HG02970 (cell line): ENCODE data around the gene CFAP73.

Experiments
- ATAC-seq: cut with Tn5 transposase; IDR thresholded peaks from one replicate; pipeline ENCODE4 v1.9.1; 2021; ENCODE audit warnings: mild to moderate bottlenecking, moderate library complexity, moderate number of reproducible peaks; ENCODE audit not compliant: unreplicated experiment, low FRiP score

The CFAP73 gene

DNA sequence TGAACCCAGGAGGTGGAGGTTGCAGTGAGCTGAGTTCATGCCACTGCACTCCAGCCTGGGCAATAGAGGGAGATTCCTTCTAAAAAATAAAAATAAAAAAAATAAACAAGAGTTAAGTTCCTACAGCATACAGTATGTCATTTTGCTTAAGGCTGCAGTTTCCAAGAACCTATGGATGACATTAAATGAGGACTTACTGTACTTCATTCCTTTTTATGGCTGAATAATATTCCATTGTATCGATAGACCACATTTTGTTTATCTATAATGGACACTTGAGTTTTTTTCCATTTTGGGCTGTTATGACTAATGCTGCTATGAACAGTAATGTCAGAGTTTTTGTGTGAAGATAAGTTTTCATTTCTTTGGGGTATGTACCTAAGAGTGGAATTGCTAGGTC lies 31.4 kb upstream of the CFAP73 start:
- no peak for ATAC-seq

GRCh38 chr12:113119980-113120669 lies 29.4 kb upstream of the CFAP73 start:
- no peak for ATAC-seq

GRCh38 chr12:113120670-113121370 lies 28.7 kb upstream of the CFAP73 start:
- ATAC-seq = no peak

DNA sequence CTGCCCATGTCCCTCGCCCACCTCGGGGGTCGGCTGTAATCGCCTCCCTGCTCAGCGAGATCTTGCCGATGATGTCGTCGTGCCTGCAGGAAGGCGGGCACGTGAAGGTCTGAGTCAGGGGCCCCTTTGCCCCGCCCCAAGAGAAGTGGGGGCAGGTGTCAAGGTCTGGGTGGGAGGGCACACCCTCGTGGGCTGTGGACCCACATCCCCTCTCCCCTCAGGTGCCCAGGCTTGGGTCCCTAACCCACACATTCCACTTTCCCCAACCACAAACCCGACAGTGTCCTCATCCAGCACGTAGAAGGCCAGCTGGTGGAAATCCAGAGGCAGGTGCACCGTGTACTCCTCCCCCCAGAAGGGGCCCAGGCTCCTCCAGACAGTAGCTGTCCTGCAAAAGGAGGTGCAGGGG lies 21.7 kb upstream of the CFAP73 start:
- ATAC-seq = no peak

- no peak for ATAC-seq
Observed at GRCh38 chr12:113128802-113129663, 20.5 kb upstream of the CFAP73 start.

DNA sequence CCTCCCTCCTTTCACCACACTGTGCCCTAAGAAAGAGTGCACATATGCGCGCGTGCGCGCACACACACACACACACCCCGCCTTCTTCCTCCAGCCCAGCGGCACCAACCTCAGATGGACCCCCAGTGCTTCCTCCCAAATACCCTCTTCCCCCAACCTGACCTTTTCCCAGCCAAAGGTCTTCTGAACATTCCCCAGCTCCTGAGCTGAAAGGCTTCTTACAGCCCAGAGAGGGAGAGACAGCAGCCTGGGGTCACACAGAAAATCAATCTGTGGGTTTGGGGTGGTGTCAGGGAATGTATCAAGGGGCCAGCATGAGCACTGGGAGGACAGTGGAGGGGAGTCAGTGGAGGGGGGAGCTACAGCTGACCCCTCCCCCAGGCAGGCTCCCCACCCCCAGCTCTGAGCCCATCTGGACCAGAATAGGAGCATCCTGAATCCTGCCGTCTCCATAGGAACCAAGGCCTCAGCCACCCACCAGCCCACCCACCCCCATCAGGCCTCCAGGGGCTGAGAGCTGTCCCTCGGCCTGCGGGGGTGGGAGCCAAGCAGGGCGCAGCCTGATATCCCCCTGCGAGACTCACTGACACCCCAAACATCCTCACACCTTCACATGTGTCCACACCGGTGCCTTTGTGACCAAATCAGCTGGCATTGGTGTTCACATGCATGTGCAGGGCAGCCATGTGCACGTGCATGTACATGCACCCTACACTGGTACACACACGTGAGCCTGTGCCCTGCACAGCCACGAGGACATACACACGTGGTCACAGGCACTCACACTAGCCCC lies 19.7 kb upstream of the CFAP73 start:
- ATAC-seq = no peak

- no peak for ATAC-seq
Observed at GRCh38 chr12:113130457-113131135, 18.9 kb upstream of the CFAP73 start.

DNA sequence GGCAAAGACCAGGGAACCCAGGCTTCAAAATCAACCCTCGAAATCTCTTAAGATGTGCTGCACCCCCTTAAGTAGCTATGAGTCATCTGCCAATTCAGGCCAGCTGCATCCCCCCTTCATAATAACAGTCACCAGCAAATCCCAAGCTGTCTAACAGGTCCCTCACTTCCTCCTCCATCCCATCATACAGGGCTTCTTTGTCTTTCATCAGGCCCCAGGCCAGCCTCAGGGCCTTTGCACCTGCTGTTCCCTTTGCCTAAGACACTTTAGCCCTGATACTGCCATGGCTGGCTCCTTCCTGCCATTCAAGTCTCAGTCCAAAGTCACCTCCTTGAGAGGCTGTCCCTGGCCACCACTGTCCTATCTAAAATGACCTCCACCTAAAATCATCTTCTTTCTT lies 18.0 kb upstream of the CFAP73 start:
- ATAC-seq = no peak

DNA sequence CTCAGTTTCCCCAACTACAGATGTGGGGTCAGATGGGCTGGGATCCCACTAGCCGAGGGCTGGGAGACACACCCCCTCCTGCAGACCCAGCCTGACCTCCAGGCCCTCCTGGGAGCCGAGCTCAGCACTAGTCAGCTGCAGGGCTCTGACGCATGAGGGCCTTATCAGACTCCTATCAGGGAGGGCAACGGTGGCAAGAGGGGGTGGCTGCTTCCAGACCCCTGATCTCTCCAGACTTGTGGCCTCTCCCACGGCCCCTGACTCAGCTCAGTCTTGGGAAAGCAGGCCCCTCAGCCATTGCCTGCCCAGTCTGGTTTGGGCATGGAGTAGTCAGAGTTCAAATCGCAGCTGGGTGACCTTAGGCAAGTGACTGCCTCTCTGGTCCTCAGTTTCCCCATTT lies 16.5 kb upstream of the CFAP73 start:
- no peak for ATAC-seq

DNA sequence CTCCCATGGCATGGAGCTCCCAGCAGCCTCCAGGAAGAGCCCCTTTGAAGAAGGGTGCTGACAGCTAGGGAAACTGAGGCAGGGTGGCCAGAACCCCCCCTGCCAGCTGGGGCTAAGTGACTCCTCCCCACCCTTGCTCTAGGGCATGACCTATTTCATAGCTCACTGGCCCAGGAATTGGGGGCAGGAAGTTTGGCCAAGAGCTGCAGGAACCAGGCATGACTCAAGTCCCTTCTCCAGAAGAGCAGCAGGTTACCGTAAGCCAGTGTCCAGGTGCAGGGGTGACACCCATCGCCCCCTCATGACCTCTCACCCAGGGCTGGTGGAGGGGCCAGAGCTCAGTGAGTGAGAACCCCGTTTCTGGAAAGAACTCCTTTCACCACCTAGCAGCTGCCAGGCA lies 15.9 kb upstream of the CFAP73 start:
- ATAC-seq = no peak

- no peak for ATAC-seq
Observed at GRCh38 chr12:113134071-113134470, 15.5 kb upstream of the CFAP73 start.

DNA sequence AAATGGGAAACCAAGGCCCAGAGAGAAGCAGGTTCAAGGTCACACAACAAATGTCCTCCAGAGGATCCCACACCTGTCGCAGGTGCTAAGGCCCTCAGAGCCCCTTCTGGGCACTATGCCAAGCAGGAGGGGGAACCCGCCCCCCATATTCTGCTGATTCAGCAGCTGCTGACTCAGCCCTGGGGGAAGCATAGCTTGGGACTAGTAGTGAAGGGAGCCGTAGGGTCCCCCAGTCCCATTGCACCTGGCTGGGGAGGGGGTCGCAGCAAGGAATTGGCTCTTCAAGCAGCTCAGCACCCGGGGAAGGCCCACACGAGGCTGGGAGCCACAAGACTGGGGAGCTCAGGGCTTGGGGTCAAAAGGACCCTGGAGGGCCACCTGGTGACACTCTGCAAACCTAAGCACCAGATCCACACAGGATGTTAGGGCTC lies 15.0 kb upstream of the CFAP73 start:
- no peak for ATAC-seq

DNA sequence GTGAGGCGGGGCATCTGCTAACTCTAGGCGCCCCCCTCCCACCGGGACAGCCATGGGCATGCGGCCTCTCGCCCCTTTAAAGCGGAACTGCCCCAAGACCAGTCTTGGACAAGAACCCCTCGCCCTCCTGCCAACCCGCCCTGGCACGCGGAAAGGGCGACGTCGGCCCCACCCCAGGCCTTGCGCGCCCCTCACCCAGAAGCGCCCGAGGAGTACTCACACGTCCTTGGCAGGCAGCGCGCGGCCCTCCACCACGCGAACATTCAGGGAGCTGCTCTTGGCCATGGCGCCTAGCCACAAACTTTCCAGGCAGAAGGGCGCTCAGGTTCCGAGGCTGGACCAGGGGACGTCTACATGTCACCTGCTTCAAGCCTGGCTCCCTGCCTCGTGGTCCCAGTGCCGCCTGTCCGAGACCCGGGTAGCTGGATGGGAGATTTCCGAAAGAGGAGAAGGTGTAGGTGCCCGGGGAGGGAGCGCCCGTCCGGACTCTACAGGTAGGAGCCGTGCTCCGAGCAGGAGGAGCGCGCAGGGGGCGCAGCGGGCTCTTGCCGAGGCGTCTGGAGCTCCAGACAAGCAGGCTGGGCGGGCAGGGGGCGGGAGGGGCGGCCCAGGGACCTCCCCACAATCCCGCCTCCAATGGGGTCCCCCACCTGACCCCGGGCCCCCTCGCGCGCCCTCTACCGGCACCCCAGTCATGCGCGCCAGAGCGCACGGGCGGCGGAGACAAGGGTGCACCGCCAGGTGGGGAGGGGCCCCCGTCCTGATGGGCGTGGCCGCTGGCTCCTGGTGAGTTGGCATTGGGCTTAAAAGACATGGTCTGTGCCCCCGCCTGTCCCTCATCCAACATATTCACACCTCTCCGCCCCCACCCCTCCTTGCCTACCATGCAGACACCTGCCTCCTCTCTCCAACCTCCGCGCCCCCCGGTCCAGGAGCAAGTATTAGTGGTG lies 14.1 kb upstream of the CFAP73 start, which contains the start of gene RASAL1:
TSS of gene RASAL1 (minus strand) at position 584 of the 950 bp plus-strand sequence. CDS start at position 285, 299 bp downstream.
- no peak for ATAC-seq

DNA sequence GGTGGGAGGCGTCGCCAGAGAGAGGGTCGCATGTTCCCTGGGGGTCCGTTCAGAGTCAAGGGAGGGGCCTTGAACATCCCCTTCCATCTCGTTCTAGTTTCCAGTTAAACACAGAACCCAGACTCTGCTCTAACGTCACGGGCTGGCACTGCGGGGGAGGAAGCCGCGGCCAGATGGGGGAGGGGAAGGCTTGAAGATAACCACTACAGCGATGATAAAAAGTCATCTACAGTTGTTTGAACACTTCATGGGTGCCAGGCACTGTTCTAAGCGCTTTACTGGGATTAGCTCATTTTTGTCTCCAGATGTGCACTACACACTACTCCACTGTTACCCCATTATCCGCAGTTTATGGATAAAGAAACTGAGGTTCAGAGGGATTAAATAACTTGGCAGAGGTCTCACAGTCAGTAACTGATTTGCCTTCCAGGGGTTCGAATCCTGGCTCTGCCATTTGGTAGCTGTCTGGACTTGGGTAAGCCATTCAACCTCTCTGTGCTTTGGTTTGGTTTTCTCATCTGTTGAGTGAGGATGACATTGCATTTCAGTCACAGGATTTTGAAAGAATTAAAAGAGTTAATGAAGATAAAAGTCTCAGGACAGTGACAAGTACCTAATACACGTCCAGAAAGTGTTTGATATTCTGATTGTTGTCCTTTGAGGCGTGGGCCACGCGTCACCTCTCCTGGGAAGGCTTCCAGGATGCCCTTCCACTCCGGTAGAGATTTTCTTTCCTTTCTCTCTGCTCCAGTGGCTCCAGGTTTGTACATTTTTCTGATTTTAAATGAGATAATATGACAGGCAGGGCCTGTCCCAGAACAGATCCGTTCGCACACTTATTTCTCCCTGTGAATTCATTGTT lies 13.2 kb upstream of the CFAP73 start:
- no peak for ATAC-seq

DNA sequence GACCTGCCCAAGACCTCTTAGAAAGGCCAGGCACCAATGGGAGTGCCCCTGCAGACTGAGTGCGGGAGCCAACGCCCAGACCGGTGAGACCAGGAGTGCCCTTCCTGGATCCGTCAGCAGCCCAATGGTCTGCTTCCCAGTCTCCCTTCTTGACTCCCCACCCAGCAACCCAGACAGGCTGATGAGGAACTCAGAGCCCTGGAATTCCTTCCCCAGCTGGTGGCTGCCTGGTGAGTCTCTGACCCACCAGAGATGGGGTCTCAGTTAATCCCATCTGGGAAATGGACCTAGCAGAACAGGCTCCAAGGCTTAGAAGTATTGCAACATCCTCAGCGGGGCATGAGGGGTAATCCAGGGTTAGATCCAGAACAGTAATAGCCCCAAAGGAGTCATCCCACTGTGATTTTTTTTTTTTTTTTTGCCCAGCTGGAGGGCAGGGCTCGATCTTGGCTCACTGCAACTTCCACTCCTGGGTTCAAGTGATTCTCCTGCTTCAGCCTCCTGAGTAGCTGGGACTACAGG lies 12.5 kb upstream of the CFAP73 start:
- no peak for ATAC-seq

DNA sequence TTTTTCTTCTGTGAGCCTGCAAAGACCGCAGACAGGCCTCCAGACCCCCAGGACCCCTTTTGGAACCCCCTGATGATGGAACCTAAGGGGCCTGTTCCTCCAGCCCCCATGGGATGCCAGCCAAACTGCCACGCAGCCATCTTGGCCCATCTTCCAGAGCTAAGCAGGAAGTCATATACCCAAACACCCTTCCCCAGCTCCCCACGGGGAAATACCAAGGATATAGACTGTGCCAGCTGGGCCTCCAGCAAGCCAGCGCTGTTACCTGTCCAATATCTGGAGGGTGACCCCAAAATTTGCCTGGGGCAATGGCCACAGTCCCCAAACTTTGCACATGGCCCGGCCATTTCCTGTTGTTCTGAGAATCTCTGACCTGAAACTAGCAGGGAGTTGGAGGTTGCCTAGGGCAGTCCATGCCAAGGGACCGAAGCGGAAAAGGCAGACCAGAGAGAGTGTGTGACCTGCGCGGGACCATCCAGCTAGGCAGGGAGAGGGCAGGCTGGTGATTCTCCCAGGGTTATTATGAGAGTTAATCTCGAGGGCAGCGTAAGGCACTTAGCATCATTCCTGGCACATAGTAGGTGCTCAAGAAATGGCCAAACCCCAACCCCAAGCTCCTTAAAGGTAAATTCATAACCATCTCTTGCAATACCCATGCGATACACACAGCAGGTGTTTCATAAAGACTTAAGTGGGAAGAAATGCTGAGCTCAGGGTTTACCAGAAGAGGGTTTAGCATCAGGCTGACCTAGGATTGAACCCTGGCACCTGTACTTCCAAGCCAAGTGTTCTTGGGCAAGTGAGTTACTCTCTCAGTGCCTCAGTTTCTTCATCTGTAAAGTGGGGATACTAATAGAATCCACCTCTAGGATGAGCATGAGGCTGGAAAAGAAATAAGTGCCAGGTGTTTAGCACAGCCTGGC lies 11.4 kb upstream of the CFAP73 start:
- ATAC-seq = no peak
